IMR-90 (cell line): Measurements from ENCODE around the gene RAB20. TPM values are rescaled to one million over a fixed set of nuclear protein-coding genes. Genes with fewer than 3 reads are reported as not detected.

Experiments
- ATAC-seq: fragments of 200-7000 bp; cut with Tn5 transposase; 2 replicates; pipeline ENCODE4 v1.9.1; 2020; ENCODE audit warnings: low read depth, mild to moderate bottlenecking, moderate library complexity
- BruUV-seq: library from RNA; stranded (reverse); fragments of 400-500 nt; replicated peaks from 2 replicates; lab custom pipeline; 2021; lab: Mats Ljungman, UMichigan
- CTCF ChIA-PET: fragments of 300-600 bp; formaldehyde crosslinking; extraction: SDS; loops from one replicate; lab custom pipeline; 2021; ENCODE audit warnings: antibody characterized with exemption; lab: Yijun Ruan, JAX
- POLR2A ChIA-PET: fragments of 300-600 bp; sonication (Branson Sonifier 250); formaldehyde crosslinking; loops from one replicate; lab custom pipeline; 2022; ENCODE audit warnings: antibody characterized with exemption; ENCODE audit not compliant: unreplicated experiment; lab: Charles Lee
- DNase-seq: peaks from one replicate; pipeline ENCODE4 v3.0.0; 2013
- H2AFZ ChIP-seq: replicated peaks from 2 replicates; pipeline ENCODE3; 2013; ENCODE audit warnings: low read length, mild to moderate bottlenecking; ENCODE audit not compliant: poor library complexity
- H2AK5ac ChIP-seq: 2 replicates; pipeline ENCODE4 v1.6.1; 2013; ENCODE audit warnings: low read depth, low read length, inconsistent platforms
- H2AK9ac ChIP-seq: replicated peaks from 2 replicates; pipeline ENCODE3; 2013; ENCODE audit warnings: mild to moderate bottlenecking, low read depth, low read length, moderate library complexity; ENCODE audit not compliant: poor library complexity
- H2BK120ac ChIP-seq: 2 replicates; pipeline ENCODE4 v1.6.1; 2013; ENCODE audit warnings: low read depth, low read length, inconsistent platforms
- H2BK15ac ChIP-seq: 3 replicates; pipeline ENCODE4 v1.6.1; 2013; ENCODE audit warnings: low read depth, low read length, inconsistent platforms
- H2BK20ac ChIP-seq: 2 replicates; pipeline ENCODE4 v1.6.1; 2013; ENCODE audit warnings: low read depth, mild to moderate bottlenecking, inconsistent platforms, low read length, moderate library complexity
- H2BK5ac ChIP-seq: 2 replicates; pipeline ENCODE4 v1.6.1; 2013; ENCODE audit warnings: mild to moderate bottlenecking, low read depth, low read length, inconsistent platforms; ENCODE audit not compliant: poor library complexity, severe bottlenecking
- H3K14ac ChIP-seq: replicated peaks from 2 replicates; pipeline ENCODE4 v1.6.1; 2013; ENCODE audit warnings: low read depth, low read length, inconsistent platforms
- H3K18ac ChIP-seq: 2 replicates; pipeline ENCODE4 v1.6.1; 2013; ENCODE audit warnings: low read depth, low read length, control low read depth
- H3K23ac ChIP-seq: 2 replicates; pipeline ENCODE4 v1.6.1; 2013; ENCODE audit warnings: low read depth, low read length, inconsistent platforms
- H3K27ac ChIP-seq: 2 replicates; pipeline ENCODE4 v1.5.1; 2013; ENCODE audit warnings: mild to moderate bottlenecking, control low read depth, low read length; ENCODE audit not compliant: insufficient read depth
- H3K27me3 ChIP-seq: 2 replicates; pipeline ENCODE4 v1.6.1; 2013; ENCODE audit warnings: low read length; ENCODE audit not compliant: control insufficient read depth, insufficient read depth
- H3K36me3 ChIP-seq: 2 replicates; pipeline ENCODE4 v1.6.1; 2013; ENCODE audit warnings: low read length, mixed read lengths; ENCODE audit not compliant: control insufficient read depth, insufficient read depth
- H3K4ac ChIP-seq: 2 replicates; pipeline ENCODE4 v1.6.1; 2013; ENCODE audit warnings: low read depth, low read length, inconsistent platforms
- H3K4me1 ChIP-seq: 2 replicates; pipeline ENCODE4 v1.6.1; 2013; ENCODE audit warnings: low read length, mixed read lengths; ENCODE audit not compliant: control insufficient read depth, insufficient read depth
- H3K4me2 ChIP-seq: 2 replicates; pipeline ENCODE4 v1.6.1; 2013; ENCODE audit warnings: low read depth, mild to moderate bottlenecking, control low read depth, low read length, moderate library complexity
- H3K4me3 ChIP-seq: 2 replicates; pipeline ENCODE4 v1.5.1; 2013; ENCODE audit warnings: low read depth, mild to moderate bottlenecking, control low read depth, low read length, moderate library complexity; ENCODE audit not compliant: insufficient read depth
- H3K56ac ChIP-seq: 2 replicates; pipeline ENCODE4 v1.6.1; 2013; ENCODE audit warnings: low read length, inconsistent platforms; ENCODE audit not compliant: insufficient read depth; ENCODE audit errors: extremely low read depth
- H3K79me1 ChIP-seq, 2 experiments: 2 replicates each; pipeline ENCODE4 v1.6.1; 2013; ENCODE audit warnings: low read length in 2 of 2, inconsistent platforms in 1 of 2, low read depth in 1 of 2
- H3K9ac ChIP-seq: 2 replicates; pipeline ENCODE4 v1.6.1; 2013; ENCODE audit warnings: low read depth, low read length, control low read depth
- H3K9me1 ChIP-seq: 2 replicates; pipeline ENCODE4 v1.6.1; 2013; ENCODE audit warnings: low read length, inconsistent platforms; ENCODE audit not compliant: insufficient read depth
- H3K9me3 ChIP-seq: 2 replicates; pipeline ENCODE4 v1.6.1; 2013; ENCODE audit warnings: low read length; ENCODE audit not compliant: control insufficient read depth, insufficient read depth
- H4K20me1 ChIP-seq: 2 replicates; pipeline ENCODE4 v1.6.1; 2013; ENCODE audit warnings: low read length, inconsistent platforms; ENCODE audit not compliant: insufficient read depth
- H4K5ac ChIP-seq: 2 replicates; pipeline ENCODE4 v1.6.1; 2013; ENCODE audit warnings: mild to moderate bottlenecking, low read depth, low read length, control low read depth
- H4K8ac ChIP-seq, 2 experiments: 2 replicates each; pipeline ENCODE4 v1.6.1; 2013; ENCODE audit warnings: low read depth in 2 of 2, low read length in 2 of 2, control low read depth in 1 of 2, inconsistent platforms in 1 of 2
- H4K91ac ChIP-seq: 2 replicates; pipeline ENCODE4 v1.6.1; 2013; ENCODE audit warnings: low read depth, low read length, inconsistent platforms; ENCODE audit not compliant: insufficient read depth
- MAFK ChIP-seq: IDR thresholded peaks from 2 replicates; pipeline ENCODE4 v1.6.1; 2012; ENCODE audit warnings: low read depth, low read length, improper control_type of control experiment
- NFE2L2 ChIP-seq: fragments of 150-350 bp; IDR thresholded peaks from 2 replicates; pipeline ENCODE4 v1.6.1; 2016; ENCODE audit warnings: low read depth, mild to moderate bottlenecking, low read length
- SMC3 ChIP-seq: fragments of 150-350 bp; IDR thresholded peaks from 2 replicates; pipeline ENCODE4 v1.6.1; 2016; ENCODE audit warnings: low read depth, mild to moderate bottlenecking, antibody characterized with exemption, low read length, moderate library complexity
- USF2 ChIP-seq: fragments of 150-350 bp; IDR thresholded peaks from 2 replicates; pipeline ENCODE4 v1.6.1; 2017; ENCODE audit warnings: mild to moderate bottlenecking, antibody characterized with exemption, low read length, low read depth
- WGBS, 2 experiments: methylation state at CpG; one replicate each; pipeline versions ENCODE4 v1.1.5 to v1.1.7; 2013; ENCODE audit warnings: missing lambda C conversion rate in 2 of 2; ENCODE audit not compliant: insufficient read length in 1 of 2; ENCODE audit errors: extremely low coverage in 2 of 2; 5-methylcytosine and 5-hydroxymethylcytosine counted together
- dilution Hi-C: fragments of 300-500 bp; cut with HindIII; formaldehyde crosslinking; loops from one replicate; pipeline ENCODE4 v1.14.3; 2018; ENCODE audit warnings: low sequenced_read_pairs; ENCODE audit not compliant: unreplicated experiment
- in situ Hi-C: fragments of 300-500 bp; cut with MboI; formaldehyde crosslinking; loops from 3 replicates; pipeline ENCODE4 v1.14.3; 2019; ENCODE audit warnings: low sequenced_read_pairs, inconsistent platforms, mixed read lengths
- intact Hi-C: fragments of 100-400 bp; cut with micrococcal nuclease; formaldehyde crosslinking; loops from 2 replicates; pipeline ENCODE4 v1.10.0; 2022
- polyA plus RNA-seq, 3 experiments: library from polyadenylated mRNA; depleted of rRNA; stranded (reverse); fragments of >200 nt; gene quantifications; 2 replicates each; pipeline ENCODE4 v1.2.3, GENCODE V29; 2012; ENCODE audit warnings: low replicate concordance in 1 of 3
- total RNA-seq: library from RNA; depleted of rRNA; stranded (reverse); fragments of >200 nt; gene quantifications from 2 replicates; pipeline ENCODE4 v1.2.3, GENCODE V29; 2012

The RAB20 gene
- total and polyA plus RNA-seq, 2 of the 4 experiments (the other 2 are of a cell fraction): 3.8 to 5.1 TPM

GRCh38 chr13:110539894-110540293 is 21.6 kb downstream of the RAB20 start:
- H2BK15ac ChIP-seq: no peak overlapping the region
- no peaks in the 10 kb centered on the region; a peak in 1 of 4 replicates for H3K79me1 ChIP-seq
- H3K4me2 ChIP-seq: no peak overlapping the region
- no peak overlapping the region for H4K91ac ChIP-seq
- POLR2A ChIA-PET: no interaction called here
- no peaks in the 10 kb centered on the region; the same call in 1 of the 2 replicates for H4K20me1 ChIP-seq
- no peak for ATAC-seq
- H2AFZ ChIP-seq: no peak overlapping the region
- no peak overlapping the region for H3K56ac ChIP-seq
- CTCF ChIA-PET: no interaction called here
- H2BK20ac ChIP-seq: no peak overlapping the region
- dilution Hi-C loops: no loop called here
- H3K4me1 ChIP-seq: peaks cover 9% of the 10 kb centered on the region
- peaks cover 3% of the 10 kb centered on the region; the same call in 1 of the 2 replicates for H3K9me1 ChIP-seq
- H3K27ac ChIP-seq: no peak overlapping the region
- H4K8ac ChIP-seq: no peak overlapping the region
- TF ChIP-seq USF2: no peak
- TF ChIP-seq NFE2L2: no peak
- TF ChIP-seq MAFK: no peak
- no peak for TF ChIP-seq SMC3
- H3K9ac ChIP-seq: no peak overlapping the region
- no peak overlapping the region for H3K23ac ChIP-seq
- H3K36me3 ChIP-seq: no peaks in the 10 kb centered on the region
- no peak overlapping the region for H2BK5ac ChIP-seq
- H2AK9ac ChIP-seq: no peak overlapping the region
- H4K5ac ChIP-seq: no peak overlapping the region
- H3K4ac ChIP-seq: no peak overlapping the region
- H3K14ac ChIP-seq: no peak overlapping the region
- no peak overlapping the region for H2BK120ac ChIP-seq
- no peak overlapping the region for H2AK5ac ChIP-seq
- no peak overlapping the region for H3K4me3 ChIP-seq
- no peak for DNase-seq
- no peak overlapping the region for H3K18ac ChIP-seq
- in situ Hi-C loops: no loop called here
- H3K9me3 ChIP-seq: peaks cover 2% of the 10 kb centered on the region; the same call in 1 of the 2 replicates
- intact Hi-C loops: no loop called here
- no peaks in the 10 kb centered on the region for H3K27me3 ChIP-seq
- 80% methylated on average over 1 of the region's 5 CpGs; no CpG with 5 or more reads in 1 of the 2 experiments for WGBS, 2 experiments
- BruUV-seq: no TSS peak
